Stimulated activated CD8-positive, alpha-beta memory T cell treated with anti-CD3 and anti-CD28 coated beads, Interleukin-15, amount 100 ng/mL, for 24 hours (primary cell): Measurements from ENCODE around the gene CYP4A11.
"Not testable (repeated sequence)": the region's sequence is repeated elsewhere in the genome, so short reads cannot be mapped to it uniquely, and the experiment has no call there.

ENCODE experiments used
- DNase-seq: peaks from one replicate; pipeline ENCODE4 v3.0.0-alpha.2; 2020; ENCODE audit warnings: low read depth

Gene CYP4A11

GRCh38 chr1:46941135-46941694 lies at the start of gene CYP4A11:
CYP4A11 (minus strand) TSS chr1:46941476; CDS start chr1:46941433, 43 bp downstream.
- DNase-seq: no peak

- not testable (repeated sequence) for DNase-seq
Observed at GRCh38 chr1:46990541-46990940, 49.3 kb upstream of the CYP4A11 start.

- no peak for DNase-seq
Observed at GRCh38 chr1:46983830-46984586, 42.7 kb upstream of the CYP4A11 start.

- no peak for DNase-seq
Observed at GRCh38 chr1:46983166-46983829, 42.0 kb upstream of the CYP4A11 start.

GRCh38 chr1:46969014-46969619 lies 27.8 kb upstream of the CYP4A11 start:
- DNase-seq: no peak

GRCh38 chr1:46962272-46962671 lies 21.0 kb upstream of the CYP4A11 start:
- not testable (repeated sequence) for DNase-seq

- no peak for DNase-seq
Observed at GRCh38 chr1:46961066-46961758, 19.9 kb upstream of the CYP4A11 start.

GRCh38 chr1:46960250-46960649 lies 19.0 kb upstream of the CYP4A11 start:
- DNase-seq: no peak

GRCh38 chr1:46955116-46955515 lies 13.8 kb upstream of the CYP4A11 start:
- DNase-seq: not testable (repeated sequence)

- not testable (repeated sequence) for DNase-seq
Observed at GRCh38 chr1:46953847-46954246, 12.6 kb upstream of the CYP4A11 start.

- DNase-seq: not testable (repeated sequence)
Observed at GRCh38 chr1:46949417-46949666, 8.1 kb upstream of the CYP4A11 start.

- no peak for DNase-seq
Observed at GRCh38 chr1:46948629-46949416, 7.5 kb upstream of the CYP4A11 start.

- DNase-seq: not testable (repeated sequence)
Observed at GRCh38 chr1:46947706-46948105, 6.4 kb upstream of the CYP4A11 start.

GRCh38 chr1:46942086-46942485 lies 810 bp upstream of the CYP4A11 start:
- DNase-seq: no peak

- no peak for DNase-seq
Observed at GRCh38 chr1:46940307-46940706, 969 bp downstream of the CYP4A11 start.

GRCh38 chr1:46937270-46937669 lies 4.0 kb downstream of the CYP4A11 start:
- no peak for DNase-seq

GRCh38 chr1:46936788-46937187 lies 4.5 kb downstream of the CYP4A11 start:
- no peak for DNase-seq

GRCh38 chr1:46934852-46935251 lies 6.4 kb downstream of the CYP4A11 start:
- not testable (repeated sequence) for DNase-seq

- DNase-seq: not testable (repeated sequence)
Observed at GRCh38 chr1:46932020-46932419, 9.3 kb downstream of the CYP4A11 start.

- DNase-seq: no peak
Observed at GRCh38 chr1:46931151-46931550, 10.1 kb downstream of the CYP4A11 start.

- DNase-seq: no peak
Observed at GRCh38 chr1:46927249-46927835, 13.9 kb downstream of the CYP4A11 start.
